ENCODE results near the gene UBE2I.

GRCh38 chr16:1356061-1356900 is 46.8 kb downstream of the UBE2I start:
- no peak for TF ChIP-seq CTCF (IDR thresholded peaks at IDR 0.05)
- no peak for TF ChIP-seq EZH2 (IDR thresholded peaks at IDR 0.05; ENCODE audit: borderline replicate concordance, insufficient read depth, low read depth, low read length, poor library complexity, severe bottlenecking)

Measured in B cell (primary cell).